HFF-Myc (cell line): Measurements from ENCODE around the gene MYORG.
A peak's percentile ranks its signal among the peaks of the same experiment; 100 is the strongest.

Experiments used
- DNase-seq: peaks from one replicate; pipeline ENCODE4 v3.0.0-alpha.2; 2011; ENCODE audit warnings: low read depth; ENCODE audit errors: extremely low read depth
- H3K4me3 ChIP-seq: replicated peaks from 2 replicates; pipeline ENCODE4 v1.5.1; 2011; ENCODE audit warnings: low read depth, mild to moderate bottlenecking, control low read depth, low read length
- CTCF ChIP-seq: IDR thresholded peaks from 2 replicates; pipeline ENCODE4 v1.5.1; 2012; ENCODE audit warnings: mild to moderate bottlenecking, low read depth, low read length, control low read depth; ENCODE audit errors: missing control alignments

The MYORG gene

GRCh38 chr9:34374905-34375552 is 1.7 kb downstream of the MYORG start:
- DNase-seq, result no peak
- H3K4me3 ChIP-seq, result no peak overlapping the region
- no peak for TF ChIP-seq CTCF

GRCh38 chr9:34374339-34374738 is 2.4 kb downstream of the MYORG start:
- no peak for DNase-seq
- H3K4me3 ChIP-seq, result no peak overlapping the region
- TF ChIP-seq CTCF, result no peak

GRCh38 chr9:34373749-34374148 is 2.9 kb downstream of the MYORG start:
- no peak for DNase-seq
- TF ChIP-seq CTCF, result no peak
- no peak overlapping the region for H3K4me3 ChIP-seq

GRCh38 chr9:34372467-34373011 is 4.2 kb downstream of the MYORG start:
- TF ChIP-seq CTCF, result no peak
- DNase-seq, result no peak

GRCh38 chr9:34371886-34372466 is 4.7 kb downstream of the MYORG start:
- DNase-seq, result no peak
- TF ChIP-seq CTCF, result no peak
- no peak overlapping the region for H3K4me3 ChIP-seq

More at GRCh38 chr9:34372467-34373011, 4.2 kb downstream of the MYORG start:
- H3K4me3 ChIP-seq, result no peak overlapping the region

GRCh38 chr9:34370970-34371880 is 5.5 kb downstream of the MYORG start:
- DNase-seq, result no peak
- TF ChIP-seq CTCF, result no peak
- H3K4me3 ChIP-seq, result peak overlapping the region; percentile 30
